Cerebellar nuclear complex (tissue), 1 donor: ENCODE data around the gene BHMT.
A peak's percentile ranks its signal among the peaks of the same experiment; 100 is the strongest.
"Not testable (repeated sequence)": the region's sequence is repeated elsewhere in the genome, so short reads cannot be mapped to it uniquely, and the experiment has no call there.

Experiments used
- DNase-seq, 2 experiments: peaks; one replicate each; lab custom pipeline; 2025; lab: John Stamatoyannopoulos, UW

Gene BHMT

GRCh38 chr5:79111960-79112702 lies 522 bp downstream of the BHMT start:
- DNase-seq, result no peak

GRCh38 chr5:79112703-79113058 lies 1.1 kb downstream of the BHMT start:
- DNase-seq, result no peak

- DNase-seq, result no peak
Measured at GRCh38 chr5:79119486-79119885, 7.9 kb downstream of the BHMT start.

GRCh38 chr5:79120221-79120620 lies 8.6 kb downstream of the BHMT start:
- DNase-seq, result no peak

- no peak for DNase-seq
Measured at GRCh38 chr5:79122973-79123372, 11.4 kb downstream of the BHMT start.

GRCh38 chr5:79124607-79125006 lies 13.0 kb downstream of the BHMT start:
- DNase-seq, result no peak

- no peak for DNase-seq
Measured at GRCh38 chr5:79130781-79131180, 19.2 kb downstream of the BHMT start.

- no peak for DNase-seq
Measured at GRCh38 chr5:79133121-79133656, 21.6 kb downstream of the BHMT start.

GRCh38 chr5:79133657-79134451 lies 22.2 kb downstream of the BHMT start:
- DNase-seq, result peak in 1 of 2 experiments; percentile 16

- no peak for DNase-seq
Measured at GRCh38 chr5:79135790-79136553, 24.4 kb downstream of the BHMT start.

GRCh38 chr5:79136618-79137017 lies 25.0 kb downstream of the BHMT start:
- DNase-seq, result no peak

GRCh38 chr5:79140553-79140952 lies 28.9 kb downstream of the BHMT start:
- DNase-seq, result no peak

GRCh38 chr5:79143684-79144379 lies 32.2 kb downstream of the BHMT start:
- DNase-seq, result no peak

- DNase-seq, result no peak
Measured at GRCh38 chr5:79147076-79147475, 35.5 kb downstream of the BHMT start.

GRCh38 chr5:79149433-79149832 lies 37.8 kb downstream of the BHMT start:
- no peak for DNase-seq

GRCh38 chr5:79151942-79152671 lies 40.5 kb downstream of the BHMT start:
- DNase-seq, result no peak

- no peak for DNase-seq
Measured at GRCh38 chr5:79157305-79157704, 45.7 kb downstream of the BHMT start.

- not testable (repeated sequence) for DNase-seq
Measured at GRCh38 chr5:79161647-79162046, 50.0 kb downstream of the BHMT start.

- DNase-seq, result no peak
Measured at GRCh38 chr5:79168031-79168430, 56.4 kb downstream of the BHMT start.

- DNase-seq, result no peak
Measured at GRCh38 chr5:79170661-79171060, 59.1 kb downstream of the BHMT start.

GRCh38 chr5:79171635-79172245 lies 60.1 kb downstream of the BHMT start:
- DNase-seq, result no peak
